Effector memory CD4-positive, alpha-beta T cell (primary cell): ENCODE results near the gene ARL16.
A peak's percentile ranks its signal among the peaks of the same experiment; 100 is the strongest.

Experiments
- DNase-seq, 3 donors: peaks; one replicate each; pipeline ENCODE4 v3.0.0-alpha.2; 2020
- H3K27ac ChIP-seq: 2 replicates; pipeline ENCODE4 v1.7.0; 2013; ENCODE audit warnings: mild to moderate bottlenecking, low read length, moderate library complexity; ENCODE audit not compliant: insufficient read depth, poor library complexity, severe bottlenecking
- H3K27me3 ChIP-seq: replicated peaks from 2 replicates; pipeline ENCODE4 v1.7.0; 2013; ENCODE audit warnings: mild to moderate bottlenecking, low read length; ENCODE audit not compliant: insufficient read depth, control insufficient read depth, poor library complexity, severe bottlenecking
- H3K36me3 ChIP-seq: 2 replicates; pipeline ENCODE4 v1.7.0; 2013; ENCODE audit warnings: mild to moderate bottlenecking, low read length, moderate library complexity; ENCODE audit not compliant: control insufficient read depth, insufficient read depth
- H3K4me1 ChIP-seq: 2 replicates; pipeline ENCODE4 v1.7.0; 2013; ENCODE audit warnings: low read length, mild to moderate bottlenecking; ENCODE audit not compliant: control insufficient read depth, insufficient read depth, poor library complexity, severe bottlenecking
- H3K4me3 ChIP-seq: 2 replicates; pipeline ENCODE4 v1.7.0; 2013; ENCODE audit warnings: low read length, low read depth, mild to moderate bottlenecking; ENCODE audit not compliant: insufficient read depth, poor library complexity, severe bottlenecking
- H3K9me3 ChIP-seq: 2 replicates; pipeline ENCODE4 v1.7.0; 2013; ENCODE audit warnings: mild to moderate bottlenecking, low read length, moderate library complexity; ENCODE audit not compliant: control insufficient read depth

Gene ARL16

DNA sequence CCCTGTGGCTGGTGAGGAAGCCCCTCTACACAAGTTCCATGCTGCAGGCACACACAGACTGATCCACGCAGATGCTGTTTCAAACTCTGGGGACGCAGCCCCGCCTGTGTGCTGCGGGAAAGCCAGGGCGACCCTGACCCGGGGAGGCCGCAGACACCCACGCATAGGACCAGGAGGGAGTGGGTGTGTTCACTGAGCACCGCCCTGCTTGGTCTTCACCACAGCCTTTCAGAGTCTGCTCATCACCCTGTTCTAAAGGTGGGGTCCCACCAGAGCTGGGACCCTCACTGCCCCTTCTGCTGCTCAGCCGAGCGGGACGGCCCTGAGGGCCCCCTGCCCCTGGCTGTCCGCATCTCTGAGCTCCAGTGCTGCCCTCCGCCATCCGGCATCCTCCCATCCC is 39.1 kb downstream of the ARL16 start:
- H3K27me3 ChIP-seq: peaks cover 5% of the 10 kb centered on the region
- no peak overlapping the region for H3K4me3 ChIP-seq
- no peaks in the 10 kb centered on the region for H3K9me3 ChIP-seq
- no peaks in the 10 kb centered on the region for H3K36me3 ChIP-seq
- no peak for DNase-seq
- H3K27ac ChIP-seq: no peak overlapping the region
- no peaks in the 10 kb centered on the region for H3K4me1 ChIP-seq

GRCh38 chr17:81641825-81642489 is 41.6 kb downstream of the ARL16 start:
- Histone ChIP-seq H3K9me3 (no peaks in the 10 kb centered on the region), H3K27me3 (no peaks in the 10 kb centered on the region), H3K36me3 (no peaks in the 10 kb centered on the region), H3K4me1 (no peaks in the 10 kb centered on the region), H3K4me3 (no peak overlapping the region), H3K27ac (no peak overlapping the region)
- no peak for DNase-seq

DNA sequence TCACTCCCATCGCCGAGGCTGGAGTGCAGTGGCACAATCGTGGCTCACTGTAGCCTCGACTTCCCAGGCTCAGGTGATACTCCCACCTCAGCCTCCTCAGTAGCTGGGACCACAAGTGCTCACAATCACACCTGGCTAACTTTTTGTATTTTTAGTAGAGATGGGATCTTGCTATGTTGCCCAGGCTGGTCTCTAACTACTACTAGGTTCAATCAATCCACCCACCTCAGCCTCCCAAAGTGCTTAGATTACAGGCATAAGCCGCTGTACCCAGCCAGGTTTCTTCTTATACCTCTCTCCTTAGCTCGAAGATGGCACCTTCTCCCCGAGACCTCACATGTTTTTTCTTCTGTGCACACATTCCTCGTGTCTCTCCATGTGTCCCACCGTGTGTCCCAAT is 43.6 kb downstream of the ARL16 start:
- no peak for DNase-seq
- H3K4me3 ChIP-seq: no peak overlapping the region
- peaks cover 10% of the 10 kb centered on the region for H3K4me1 ChIP-seq
- H3K9me3 ChIP-seq: no peaks in the 10 kb centered on the region
- H3K27me3 ChIP-seq: no peaks in the 10 kb centered on the region
- H3K36me3 ChIP-seq: no peaks in the 10 kb centered on the region
- no peak overlapping the region for H3K27ac ChIP-seq

DNA sequence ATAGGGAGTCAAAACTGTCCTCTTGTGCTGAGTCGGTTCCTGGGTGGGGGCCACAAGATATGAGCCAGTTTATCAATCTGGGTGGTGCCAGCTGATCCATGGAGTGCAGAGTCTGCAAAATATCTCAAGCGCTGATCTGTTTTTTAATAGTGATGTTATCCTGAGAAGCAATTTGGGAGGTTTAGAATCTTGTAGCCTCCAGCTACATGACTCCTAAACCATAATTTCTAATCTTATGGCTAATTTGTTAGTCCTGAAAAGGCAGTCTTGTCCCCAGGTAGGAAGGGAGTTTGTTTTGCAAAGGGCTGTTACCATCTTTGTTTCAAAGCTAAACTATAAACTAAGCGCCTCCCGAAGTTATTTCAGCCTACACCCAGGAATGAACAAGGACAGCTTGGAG is 44.9 kb downstream of the ARL16 start:
- no peak overlapping the region for H3K27ac ChIP-seq
- no peak for DNase-seq
- no peaks in the 10 kb centered on the region for H3K9me3 ChIP-seq
- H3K36me3 ChIP-seq: no peaks in the 10 kb centered on the region
- H3K4me3 ChIP-seq: no peak overlapping the region
- peaks cover 10% of the 10 kb centered on the region for H3K4me1 ChIP-seq
- no peaks in the 10 kb centered on the region for H3K27me3 ChIP-seq

GRCh38 chr17:81636505-81637288 is 46.9 kb downstream of the ARL16 start, which contains the start of the genes NPLOC4 and TSPAN10:
NPLOC4 (minus strand) TSS chr17:81637112; CDS start chr17:81636930, 182 bp downstream.
TSPAN10 (plus strand) TSS chr17:81637196; CDS start chr17:81642413, 5,217 bp downstream.
- Histone ChIP-seq H3K36me3 (no peaks in the 10 kb centered on the region), H3K27ac (peak within 1 kb of the TSS; percentile 70), H3K9me3 (no peaks in the 10 kb centered on the region), H3K27me3 (no peaks in the 10 kb centered on the region), H3K4me3 (peak within 1 kb of the TSS; percentile 79), H3K4me1 (peaks cover 10% of the 10 kb centered on the region)
- peak; percentile 63 to 72 (median 70) for DNase-seq

GRCh38 chr17:81635973-81636504 is 47.6 kb downstream of the ARL16 start:
- no peak for DNase-seq
- H3K36me3 ChIP-seq: no peaks in the 10 kb centered on the region
- peak overlapping the region; percentile 70 for H3K27ac ChIP-seq
- peak overlapping the region; percentile 79 for H3K4me3 ChIP-seq
- H3K4me1 ChIP-seq: peaks cover 10% of the 10 kb centered on the region
- no peaks in the 10 kb centered on the region for H3K9me3 ChIP-seq
- no peaks in the 10 kb centered on the region for H3K27me3 ChIP-seq

- no peak for DNase-seq
- no peaks in the 10 kb centered on the region for H3K9me3 ChIP-seq
- H3K36me3 ChIP-seq: no peaks in the 10 kb centered on the region
- no peaks in the 10 kb centered on the region for H3K27me3 ChIP-seq
- H3K4me3 ChIP-seq: no peak overlapping the region
- H3K27ac ChIP-seq: no peak overlapping the region
- H3K4me1 ChIP-seq: peaks cover 10% of the 10 kb centered on the region
These were observed 48.2 kb downstream of the ARL16 start for GRCh38 chr17:81635431-81635830.

DNA sequence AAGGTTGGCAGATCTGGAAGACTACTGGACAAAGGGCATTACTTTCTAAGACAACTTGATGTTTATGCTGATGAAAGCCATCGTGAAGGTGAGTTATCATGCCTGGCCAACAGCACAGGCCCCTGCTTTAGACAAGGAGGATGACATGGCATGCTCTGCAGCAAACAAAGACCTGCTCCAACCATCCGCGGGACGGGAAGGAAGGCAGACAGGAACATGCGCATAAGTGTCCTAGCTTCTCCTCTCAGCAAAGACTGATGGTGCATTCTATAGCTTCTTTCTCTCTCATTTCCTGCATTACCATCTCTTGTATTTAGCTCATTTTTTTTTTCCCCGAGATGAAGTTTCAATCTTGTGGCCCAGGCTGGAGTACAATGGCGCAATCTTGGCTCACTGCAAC is 52.1 kb downstream of the ARL16 start:
- Histone ChIP-seq H3K4me3 (no peak overlapping the region), H3K27me3 (no peaks in the 10 kb centered on the region), H3K36me3 (peaks cover 21% of the 10 kb centered on the region), H3K4me1 (peaks cover 10% of the 10 kb centered on the region), H3K27ac (no peak overlapping the region), H3K9me3 (no peaks in the 10 kb centered on the region)
- no peak for DNase-seq
